ENCODE measurements around the gene CTNNBIP1.

- TF ChIP-seq, protein P1, sequence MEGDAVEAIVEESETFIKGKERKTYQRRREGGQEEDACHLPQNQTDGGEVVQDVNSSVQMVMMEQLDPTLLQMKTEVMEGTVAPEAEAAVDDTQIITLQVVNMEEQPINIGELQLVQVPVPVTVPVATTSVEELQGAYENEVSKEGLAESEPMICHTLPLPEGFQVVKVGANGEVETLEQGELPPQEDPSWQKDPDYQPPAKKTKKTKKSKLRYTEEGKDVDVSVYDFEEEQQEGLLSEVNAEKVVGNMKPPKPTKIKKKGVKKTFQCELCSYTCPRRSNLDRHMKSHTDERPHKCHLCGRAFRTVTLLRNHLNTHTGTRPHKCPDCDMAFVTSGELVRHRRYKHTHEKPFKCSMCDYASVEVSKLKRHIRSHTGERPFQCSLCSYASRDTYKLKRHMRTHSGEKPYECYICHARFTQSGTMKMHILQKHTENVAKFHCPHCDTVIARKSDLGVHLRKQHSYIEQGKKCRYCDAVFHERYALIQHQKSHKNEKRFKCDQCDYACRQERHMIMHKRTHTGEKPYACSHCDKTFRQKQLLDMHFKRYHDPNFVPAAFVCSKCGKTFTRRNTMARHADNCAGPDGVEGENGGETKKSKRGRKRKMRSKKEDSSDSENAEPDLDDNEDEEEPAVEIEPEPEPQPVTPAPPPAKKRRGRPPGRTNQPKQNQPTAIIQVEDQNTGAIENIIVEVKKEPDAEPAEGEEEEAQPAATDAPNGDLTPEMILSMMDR (IDR thresholded peaks at IDR 0.05) = no peak
- no peak for TF ChIP-seq EZH2 (IDR thresholded peaks at IDR 0.05; ENCODE audit: borderline replicate concordance, insufficient read depth, low read depth, low read length, poor library complexity, severe bottlenecking)
Measured at GRCh38 chr1:9871707-9872425, 38.2 kb downstream of the CTNNBIP1 start.
